ENCODE results near the gene KRT23. TPM values are rescaled to one million over a fixed set of nuclear protein-coding genes. Genes with fewer than 3 reads are reported as not detected.

The KRT23 gene
- total RNA-seq, 1 experiment from 2014 or later: 19.0 TPM

- TF ChIP-seq SRF (IDR thresholded peaks at IDR 0.05; ENCODE audit: low read depth): no peak
- no peak for TF ChIP-seq CBX3 (IDR thresholded peaks at IDR 0.05; ENCODE audit: low read depth)
- TF ChIP-seq TCF7L2 (IDR thresholded peaks at IDR 0.05; ENCODE audit: borderline replicate concordance, extremely low read depth, insufficient read depth, insufficient read length): no peak
- no peak for TF ChIP-seq SIN3A (IDR thresholded peaks at IDR 0.05; ENCODE audit: low read depth)
- no peak for TF ChIP-seq ATF3 (IDR thresholded peaks at IDR 0.05)
- ChIA-PET RAD21 (ENCODE audit: low non-redundant PET in 1 of 2, low total read pairs in 2 of 2, uncharacterized antibody in 2 of 2, unreplicated experiment in 2 of 2) (no interaction called here), CTCF (no interaction called here), POLR2A (no interaction called here)
- Histone ChIP-seq H2AFZ (ENCODE audit: low read depth, low read length, poor library complexity, severe bottlenecking) (peak overlapping the region; percentile 64), H3K27ac (ENCODE audit: low read depth, low read length) (peak overlapping the region; percentile 90), H3K36me3 (ENCODE audit: control insufficient read depth in 1 of 2, insufficient read depth in 2 of 2, low read length in 2 of 2) (peaks cover 0 to 1% of the 10 kb centered on the region in 2 experiments; a peak in 1 of 4 replicates), H4K20me1 (ENCODE audit: insufficient read depth) (no peaks in the 10 kb centered on the region), H3K4me3 (replicated peaks in 1 of 2; ENCODE audit: low read depth in 1 of 2, low read length in 2 of 2) (no peak overlapping the region), H3K4me1 (ENCODE audit: control insufficient read depth in 1 of 2, insufficient read depth in 2 of 2, low read length in 2 of 2) (peaks cover 44 to 54% of the 10 kb centered on the region in 2 experiments), H3K27me3 (ENCODE audit: insufficient read depth, low read length) (no peaks in the 10 kb centered on the region), H3K79me2 (ENCODE audit: insufficient read depth, low read length) (no peaks in the 10 kb centered on the region), H3K9me2 (ENCODE audit: insufficient read depth) (no peaks in the 10 kb centered on the region), H3K9ac (ENCODE audit: low read length) (peak overlapping the region; percentile 58), H3K4me2 (ENCODE audit: low read length) (peak overlapping the region; percentile 61), H3K9me3 (ENCODE audit: control insufficient read depth in 1 of 2, insufficient read depth in 1 of 2, low read depth in 1 of 2, low read length in 2 of 2) (no peaks in the 10 kb centered on the region)
- intact Hi-C loops (cut with micrococcal nuclease): no loop called here
- BruUV-seq (replicated peaks): no TSS peak
- no peak for DNase-seq (ENCODE audit: low read depth, low spot score)
- no peak for ATAC-seq
Measured at GRCh38 chr17:40938981-40939380, 1.5 kb upstream of the KRT23 start.

- peak overlapping the region; percentile 58 for H3K9ac ChIP-seq (ENCODE audit: low read length)
- POLR2A ChIA-PET: interaction anchor here (1.0 kb wide), 1 partner anchor 15 kb away, joined by 3 read pairs; no protein-coding TSS in a partner anchor
- no peaks in the 10 kb centered on the region for H4K20me1 ChIP-seq (ENCODE audit: insufficient read depth)
- H3K27ac ChIP-seq (ENCODE audit: low read depth, low read length): peak overlapping the region; percentile 90
- H3K4me3 ChIP-seq (replicated peaks in 1 of 2; ENCODE audit: low read depth in 1 of 2, low read length in 2 of 2): peak overlapping the region; percentile 29 to 32
- H3K27me3 ChIP-seq (ENCODE audit: insufficient read depth, low read length): no peaks in the 10 kb centered on the region
- H3K79me2 ChIP-seq (ENCODE audit: insufficient read depth, low read length): no peaks in the 10 kb centered on the region
- H3K36me3 ChIP-seq (ENCODE audit: control insufficient read depth in 1 of 2, insufficient read depth in 2 of 2, low read length in 2 of 2): no peaks in the 10 kb centered on the region; a peak in 1 of 4 replicates
- peaks cover 44 to 56% of the 10 kb centered on the region in 2 experiments for H3K4me1 ChIP-seq (ENCODE audit: control insufficient read depth in 1 of 2, insufficient read depth in 2 of 2, low read length in 2 of 2)
- H3K4me2 ChIP-seq (ENCODE audit: low read length): peak overlapping the region; percentile 61
- H3K9me2 ChIP-seq (ENCODE audit: insufficient read depth): no peaks in the 10 kb centered on the region
- no peaks in the 10 kb centered on the region for H3K9me3 ChIP-seq (ENCODE audit: control insufficient read depth in 1 of 2, insufficient read depth in 1 of 2, low read depth in 1 of 2, low read length in 2 of 2)
- CTCF ChIA-PET: no interaction called here
- no TSS peak for BruUV-seq (replicated peaks)
- peak; percentile 77 for ATAC-seq
- H2AFZ ChIP-seq (ENCODE audit: low read depth, low read length, poor library complexity, severe bottlenecking): peak overlapping the region; percentile 51
- no peak for DNase-seq (ENCODE audit: low read depth, low spot score)
- RAD21 ChIA-PET (ENCODE audit: low non-redundant PET in 1 of 2, low total read pairs in 2 of 2, uncharacterized antibody in 2 of 2, unreplicated experiment in 2 of 2): no interaction called here
- intact Hi-C loops (cut with micrococcal nuclease): no loop called here
- peak; percentile 30 for TF ChIP-seq SP1 (IDR thresholded peaks at IDR 0.05; ENCODE audit: low read depth)
- TF ChIP-seq ZNF274 (IDR thresholded peaks at IDR 0.05; ENCODE audit: low read depth, low read length): no peak
Measured at GRCh38 chr17:40936976-40937375, 470 bp downstream of the KRT23 start.

Data from HCT116 (cell line).